GM23248 (cell line): ENCODE data around the gene COL9A2.

Experiments
- EZH2 ChIP-seq: fragments of 200-600 bp; sonication (generic); IDR thresholded peaks from 2 replicates; pipeline ENCODE4 v1.6.1; 2018; ENCODE audit warnings: antibody characterized with exemption, mild to moderate bottlenecking; ENCODE audit not compliant: insufficient read depth, poor library complexity, severe bottlenecking
- EZH2phosphoT487 ChIP-seq: fragments of 200-600 bp; sonication (generic); IDR thresholded peaks from 2 replicates; pipeline ENCODE4 v1.6.1; 2018; ENCODE audit warnings: antibody characterized with exemption, moderate library complexity, mild to moderate bottlenecking, low read depth; ENCODE audit not compliant: insufficient read depth

GRCh38 chr1:40255231-40255630, 61.9 kb downstream of the COL9A2 start:
- no peak for TF ChIP-seq EZH2
- TF ChIP-seq EZH2phosphoT487: no peak
